Measurements from ENCODE around the gene PKN2.

Gene PKN2

DNA sequence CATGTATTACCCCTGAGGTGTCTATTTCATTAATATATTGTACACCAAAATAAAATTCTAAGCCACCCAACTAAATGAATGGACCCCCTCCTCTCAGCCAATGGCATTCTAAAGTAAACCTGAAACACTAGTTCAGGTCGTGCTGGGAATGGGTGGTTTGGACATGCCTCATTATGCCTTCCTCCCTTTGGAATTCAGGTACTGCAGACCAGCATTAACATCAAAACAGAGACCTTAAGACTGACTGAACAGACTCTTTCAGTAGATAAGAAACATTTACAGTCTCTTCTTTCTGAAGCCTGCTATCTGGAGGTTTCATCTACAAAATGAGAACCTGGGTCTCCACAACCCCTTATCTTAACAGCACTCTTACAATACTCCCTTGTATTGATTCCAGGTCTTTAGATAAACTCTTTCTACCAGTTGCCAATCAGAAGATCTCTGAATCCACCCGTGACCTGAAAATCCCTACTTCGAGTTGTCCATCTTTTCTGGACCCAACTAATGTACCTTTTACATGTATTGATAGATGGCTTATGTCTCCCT, 93.6 kb downstream of the PKN2 start:
- Histone ChIP-seq H3K4me2 (ENCODE audit: insufficient read depth, low read length) (no peak overlapping the region), H2AFZ (ENCODE audit: low read depth, low read length) (no peak overlapping the region), H3K79me2 (ENCODE audit: insufficient read depth, low read length) (no peaks in the 10 kb centered on the region), H3K9me3 (ENCODE audit: insufficient read depth, low read length, severe bottlenecking) (no peaks in the 10 kb centered on the region), H3K27ac (ENCODE audit: low read length) (no peak overlapping the region), H3K36me3 (ENCODE audit: insufficient read depth, low read length) (peaks cover 73% of the 10 kb centered on the region), H3K4me3 (ENCODE audit: low read depth in 1 of 2, low read length in 2 of 2) (no peak overlapping the region), H3K27me3 (ENCODE audit: insufficient read depth, low read length, poor library complexity) (no peaks in the 10 kb centered on the region), H3K4me1 (ENCODE audit: insufficient read depth, low read length) (no peaks in the 10 kb centered on the region), H4K20me1 (ENCODE audit: insufficient read depth, low read length) (no peaks in the 10 kb centered on the region), H3K9ac (ENCODE audit: low read depth, low read length) (no peak overlapping the region)
- ATAC-seq (ENCODE audit: insufficient read depth, low read depth), result no peak
- no peak for DNase-seq
- TF ChIP-seq, protein P1, sequence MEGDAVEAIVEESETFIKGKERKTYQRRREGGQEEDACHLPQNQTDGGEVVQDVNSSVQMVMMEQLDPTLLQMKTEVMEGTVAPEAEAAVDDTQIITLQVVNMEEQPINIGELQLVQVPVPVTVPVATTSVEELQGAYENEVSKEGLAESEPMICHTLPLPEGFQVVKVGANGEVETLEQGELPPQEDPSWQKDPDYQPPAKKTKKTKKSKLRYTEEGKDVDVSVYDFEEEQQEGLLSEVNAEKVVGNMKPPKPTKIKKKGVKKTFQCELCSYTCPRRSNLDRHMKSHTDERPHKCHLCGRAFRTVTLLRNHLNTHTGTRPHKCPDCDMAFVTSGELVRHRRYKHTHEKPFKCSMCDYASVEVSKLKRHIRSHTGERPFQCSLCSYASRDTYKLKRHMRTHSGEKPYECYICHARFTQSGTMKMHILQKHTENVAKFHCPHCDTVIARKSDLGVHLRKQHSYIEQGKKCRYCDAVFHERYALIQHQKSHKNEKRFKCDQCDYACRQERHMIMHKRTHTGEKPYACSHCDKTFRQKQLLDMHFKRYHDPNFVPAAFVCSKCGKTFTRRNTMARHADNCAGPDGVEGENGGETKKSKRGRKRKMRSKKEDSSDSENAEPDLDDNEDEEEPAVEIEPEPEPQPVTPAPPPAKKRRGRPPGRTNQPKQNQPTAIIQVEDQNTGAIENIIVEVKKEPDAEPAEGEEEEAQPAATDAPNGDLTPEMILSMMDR (IDR thresholded peaks at IDR 0.05; ENCODE audit: borderline replicate concordance, extremely low read depth, low read length, poor library complexity, severe bottlenecking), result no peak
- no peak for TF ChIP-seq EZH2 (IDR thresholded peaks at IDR 0.05; ENCODE audit: borderline replicate concordance, low read depth, low read length, severe bottlenecking)

DNA sequence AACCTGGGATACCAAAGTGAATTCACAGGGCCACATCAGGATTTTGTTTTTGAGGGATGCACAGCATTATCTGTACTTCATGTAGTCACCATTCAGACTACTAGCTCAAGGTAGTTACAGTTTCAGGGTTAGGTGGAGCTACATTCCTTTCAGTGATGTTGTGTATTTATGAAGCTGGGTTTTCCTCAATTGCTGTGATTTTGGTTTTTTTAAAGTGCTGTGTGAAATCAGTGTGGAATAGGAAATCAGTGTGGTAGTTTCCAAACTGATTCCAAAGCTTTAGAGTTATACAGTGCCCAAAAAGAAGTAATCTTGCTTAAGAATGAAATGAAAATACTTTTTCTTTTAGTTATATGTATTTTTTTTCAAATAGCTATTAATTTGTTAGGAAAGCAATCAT, 95.8 kb downstream of the PKN2 start:
- Histone ChIP-seq H4K20me1 (ENCODE audit: insufficient read depth, low read length) (no peaks in the 10 kb centered on the region), H3K36me3 (ENCODE audit: insufficient read depth, low read length) (peaks cover 78% of the 10 kb centered on the region), H2AFZ (ENCODE audit: low read depth, low read length) (no peak overlapping the region), H3K27me3 (ENCODE audit: insufficient read depth, low read length, poor library complexity) (no peaks in the 10 kb centered on the region), H3K27ac (ENCODE audit: low read length) (no peak overlapping the region), H3K79me2 (ENCODE audit: insufficient read depth, low read length) (no peaks in the 10 kb centered on the region), H3K9ac (ENCODE audit: low read depth, low read length) (no peak overlapping the region), H3K4me3 (ENCODE audit: low read depth in 1 of 2, low read length in 2 of 2) (no peak overlapping the region), H3K4me2 (ENCODE audit: insufficient read depth, low read length) (no peak overlapping the region), H3K9me3 (ENCODE audit: insufficient read depth, low read length, severe bottlenecking) (no peaks in the 10 kb centered on the region), H3K4me1 (ENCODE audit: insufficient read depth, low read length) (no peaks in the 10 kb centered on the region)
- DNase-seq (no peak), ATAC-seq (ENCODE audit: insufficient read depth, low read depth) (no peak)
- TF ChIP-seq EZH2 (IDR thresholded peaks at IDR 0.05; ENCODE audit: borderline replicate concordance, low read depth, low read length, severe bottlenecking), result no peak
- TF ChIP-seq, protein P1 (IDR thresholded peaks at IDR 0.05; ENCODE audit: borderline replicate concordance, extremely low read depth, low read length, poor library complexity, severe bottlenecking), result no peak

DNA sequence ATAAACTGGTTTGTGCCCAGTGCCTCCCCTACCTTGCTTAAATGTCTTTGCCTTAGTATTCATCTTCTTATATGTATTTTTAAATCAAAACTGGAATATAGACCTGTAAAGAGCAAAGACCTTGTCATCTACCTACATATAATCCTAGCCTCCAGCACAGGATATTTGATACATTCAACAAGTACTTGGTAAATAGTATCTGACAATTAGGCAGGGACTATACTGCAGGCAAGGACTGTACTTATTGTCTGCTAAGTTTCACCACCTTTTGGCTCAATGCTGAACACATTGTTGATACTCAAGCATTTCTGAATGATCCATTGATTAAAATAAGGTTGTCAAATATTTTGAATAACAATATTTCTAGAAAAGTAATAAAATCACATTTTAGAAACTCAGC, 96.4 kb downstream of the PKN2 start:
- TF ChIP-seq, protein P1 (IDR thresholded peaks at IDR 0.05; ENCODE audit: borderline replicate concordance, extremely low read depth, low read length, poor library complexity, severe bottlenecking), result no peak
- TF ChIP-seq EZH2 (IDR thresholded peaks at IDR 0.05; ENCODE audit: borderline replicate concordance, low read depth, low read length, severe bottlenecking), result no peak
- H3K4me1 ChIP-seq (ENCODE audit: insufficient read depth, low read length), result no peaks in the 10 kb centered on the region

DNA sequence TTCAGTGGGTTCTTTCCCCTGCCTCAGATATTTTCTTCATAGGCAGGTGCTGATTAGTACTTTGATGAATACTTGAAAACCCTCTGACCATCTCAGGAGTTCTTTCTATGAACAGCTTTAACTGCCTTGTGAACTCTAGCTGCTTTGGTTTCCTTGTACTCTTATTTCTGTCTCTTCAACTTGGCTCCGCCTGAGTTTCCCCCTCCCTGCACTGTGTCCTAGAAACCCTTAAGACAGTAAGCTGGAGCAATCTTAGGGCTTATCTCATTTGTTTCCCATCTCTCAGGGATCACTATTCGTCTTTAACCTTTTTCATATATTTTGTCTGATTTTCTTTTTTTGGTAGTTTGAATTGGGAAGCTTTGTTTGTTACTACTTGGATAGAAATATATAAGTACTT, 99.1 kb downstream of the PKN2 start:
- no peak overlapping the region for H2AFZ ChIP-seq (ENCODE audit: low read depth, low read length)
- no peak overlapping the region for H3K4me2 ChIP-seq (ENCODE audit: insufficient read depth, low read length)
- H3K27ac ChIP-seq (ENCODE audit: low read length), result no peak overlapping the region
- peaks cover 83% of the 10 kb centered on the region for H3K36me3 ChIP-seq (ENCODE audit: insufficient read depth, low read length)
- ATAC-seq (ENCODE audit: insufficient read depth, low read depth), result no peak
- no peak for DNase-seq
- no peak for TF ChIP-seq EZH2 (IDR thresholded peaks at IDR 0.05; ENCODE audit: borderline replicate concordance, low read depth, low read length, severe bottlenecking)
- TF ChIP-seq, protein P1 (IDR thresholded peaks at IDR 0.05; ENCODE audit: borderline replicate concordance, extremely low read depth, low read length, poor library complexity, severe bottlenecking), result no peak
- no peaks in the 10 kb centered on the region for H3K9me3 ChIP-seq (ENCODE audit: insufficient read depth, low read length, severe bottlenecking)
- H3K4me3 ChIP-seq (ENCODE audit: low read depth in 1 of 2, low read length in 2 of 2), result no peak overlapping the region
- H4K20me1 ChIP-seq (ENCODE audit: insufficient read depth, low read length), result no peaks in the 10 kb centered on the region
- H3K4me1 ChIP-seq (ENCODE audit: insufficient read depth, low read length), result no peaks in the 10 kb centered on the region
- no peak overlapping the region for H3K9ac ChIP-seq (ENCODE audit: low read depth, low read length)
- no peaks in the 10 kb centered on the region for H3K79me2 ChIP-seq (ENCODE audit: insufficient read depth, low read length)
- H3K27me3 ChIP-seq (ENCODE audit: insufficient read depth, low read length, poor library complexity), result no peaks in the 10 kb centered on the region

More for the DNA sequence above, 96.4 kb downstream of the PKN2 start:
- Histone ChIP-seq H3K4me3 (ENCODE audit: low read depth in 1 of 2, low read length in 2 of 2) (no peak overlapping the region), H3K9ac (ENCODE audit: low read depth, low read length) (no peak overlapping the region), H3K27me3 (ENCODE audit: insufficient read depth, low read length, poor library complexity) (no peaks in the 10 kb centered on the region), H3K36me3 (ENCODE audit: insufficient read depth, low read length) (peaks cover 79% of the 10 kb centered on the region), H3K79me2 (ENCODE audit: insufficient read depth, low read length) (no peaks in the 10 kb centered on the region), H3K4me2 (ENCODE audit: insufficient read depth, low read length) (no peak overlapping the region), H3K9me3 (ENCODE audit: insufficient read depth, low read length, severe bottlenecking) (no peaks in the 10 kb centered on the region), H2AFZ (ENCODE audit: low read depth, low read length) (no peak overlapping the region), H3K27ac (ENCODE audit: low read length) (no peak overlapping the region), H4K20me1 (ENCODE audit: insufficient read depth, low read length) (no peaks in the 10 kb centered on the region)
- DNase-seq, result no peak
- ATAC-seq (ENCODE audit: insufficient read depth, low read depth), result no peak

Measured in DND-41 (cell line).